Gastroesophageal sphincter (tissue), 4 donors: Measurements from ENCODE around the gene NME2. TPM values are rescaled to one million over a fixed set of nuclear protein-coding genes. Genes with fewer than 3 reads are reported as not detected.

ENCODE experiments used
- ATAC-seq: fragments of 150-250 bp; one replicate; pipeline ENCODE4 v1.9.1; 2016; ENCODE audit warnings: mild to moderate bottlenecking, moderate library complexity
- H3K27ac ChIP-seq, 4 donors: fragments of 200-600 bp; sonication (generic) in 3 of 4; 1 replicate in 3 of 4; 2 replicates in 1 of 4; pipeline ENCODE4 v1.5.1; 2016 to 2019
- H3K27me3 ChIP-seq: fragments of 200-600 bp; sonication (generic); one replicate; pipeline ENCODE4 v1.5.1; 2019
- H3K36me3 ChIP-seq, 2 donors: fragments of 200-600 bp; sonication (generic); one replicate each; pipeline ENCODE4 v1.5.1; 2019; ENCODE audit warnings: control low read depth in 1 of 2
- H3K4me1 ChIP-seq, 3 donors: fragments of 200-600 bp; sonication (generic); 1 replicate in 2 of 3; 2 replicates in 1 of 3; pipeline ENCODE4 v1.5.1; 2016 to 2019; ENCODE audit warnings: control low read depth in 2 of 3
- H3K4me3 ChIP-seq, 2 donors: fragments of 200-600 bp; sonication (generic); one replicate each; pipeline ENCODE4 v1.5.1; 2019; ENCODE audit warnings: mild to moderate bottlenecking in 1 of 2, moderate library complexity in 1 of 2
- H3K9me3 ChIP-seq, 3 donors: fragments of 200-600 bp; sonication (generic); one replicate each; pipeline ENCODE4 v1.5.1; 2017 to 2019; ENCODE audit warnings: control low read depth in 2 of 3
- CTCF ChIP-seq, 4 experiments: fragments of 200-600 bp in 2 of 4; fragments of 450-650 bp in 2 of 4; sonication (generic) in 1 of 4; IDR thresholded peaks; one replicate each; pipeline ENCODE4 v1.5.1; 2017 to 2019; ENCODE audit warnings: antibody characterized with exemption in 4 of 4, mild to moderate bottlenecking in 2 of 4, moderate library complexity in 2 of 4
- EP300 ChIP-seq: sonication (generic); formaldehyde crosslinking; IDR thresholded peaks from one replicate; pipeline ENCODE4 v1.6.1; 2017; ENCODE audit warnings: antibody characterized with exemption, mild to moderate bottlenecking
- POLR2A ChIP-seq, 2 donors: fragments of 450-650 bp; IDR thresholded peaks; one replicate each; pipeline ENCODE4 v1.6.1; 2017; ENCODE audit warnings: antibody characterized with exemption in 2 of 2, mild to moderate bottlenecking in 2 of 2, moderate library complexity in 1 of 2
- POLR2AphosphoS5 ChIP-seq: sonication (generic); formaldehyde crosslinking; IDR thresholded peaks from one replicate; pipeline ENCODE4 v1.6.1; 2017; ENCODE audit warnings: antibody characterized with exemption
- WGBS, 2 donors: methylation state at CpG; one replicate each; pipeline ENCODE4 v1.1.5; 2018; ENCODE audit warnings: low coverage in 1 of 2; 5-methylcytosine and 5-hydroxymethylcytosine counted together
- total RNA-seq, 4 donors: library from RNA; depleted of rRNA; stranded (reverse); fragments of >200 nt; gene quantifications; one replicate each; pipeline ENCODE4 v1.1.0, GENCODE V29; 2016

Gene NME2
- total RNA-seq, 4 donors from 2014 or later, result 321 to 410 (median 361) TPM

DNA sequence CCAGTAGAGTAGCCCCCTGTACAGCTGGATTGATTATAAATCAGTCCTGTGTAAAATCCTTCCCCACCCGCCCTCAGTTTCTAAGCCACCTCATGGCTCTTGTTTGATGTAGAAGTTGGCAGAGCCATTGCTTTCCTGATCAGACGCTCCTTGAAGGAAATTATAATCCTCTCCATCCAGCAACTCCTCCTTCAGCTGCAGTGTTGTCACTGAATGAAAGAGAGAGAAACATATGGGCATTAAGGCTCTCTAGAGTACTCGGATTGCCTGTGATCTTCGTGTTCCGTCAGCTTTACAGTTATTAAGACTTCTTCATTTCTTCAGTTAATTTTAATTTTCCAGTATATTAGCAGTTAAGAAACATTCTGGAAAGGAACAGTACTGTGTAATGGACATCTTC is 14.3 kb downstream of the NME2 start:
- WGBS, 2 donors, result 62 to 65% methylated on average over 4 to 5 of the region's 5 CpGs
- Histone ChIP-seq H3K4me1 (no peaks in the 10 kb centered on the region), H3K36me3 (peaks cover 0 to 68% of the 10 kb centered on the region in 2 donors), H3K4me3 (no peak overlapping the region), H3K9me3 (no peaks in the 10 kb centered on the region), H3K27ac (no peak overlapping the region), H3K27me3 (no peaks in the 10 kb centered on the region)
- TF ChIP-seq CTCF (IDR thresholded peaks at IDR 0.05), result no peak
- TF ChIP-seq EP300, result no peak
- no peak for TF ChIP-seq POLR2A (IDR thresholded peaks at IDR 0.05)
- TF ChIP-seq POLR2AphosphoS5, result no peak
- ATAC-seq, result no peak

DNA sequence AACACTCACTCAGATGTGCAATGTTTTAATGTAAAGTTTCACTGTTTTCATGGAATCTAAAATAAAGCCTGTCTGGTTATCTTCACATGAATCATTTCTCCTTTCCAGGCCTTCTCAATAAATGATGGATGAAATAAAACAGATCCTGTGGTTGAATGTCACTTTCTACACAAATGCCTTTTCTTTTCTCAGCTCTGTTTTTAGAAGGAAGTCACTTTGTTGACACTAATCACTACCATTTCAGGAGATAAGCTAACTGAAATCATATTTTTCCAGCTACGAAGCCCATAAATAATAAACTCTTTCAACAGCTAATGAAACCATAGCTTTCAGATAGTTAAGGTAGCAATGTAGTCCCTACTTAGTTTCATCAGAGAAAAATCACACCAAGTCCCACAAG is 17.9 kb downstream of the NME2 start:
- 22 to 29% methylated on average over 1 of the region's 1 CpG for WGBS, 2 donors
- Histone ChIP-seq H3K4me3 (no peak overlapping the region), H3K4me1 (no peaks in the 10 kb centered on the region), H3K27me3 (no peaks in the 10 kb centered on the region), H3K36me3 (peaks cover 0 to 92% of the 10 kb centered on the region in 2 donors), H3K9me3 (no peaks in the 10 kb centered on the region), H3K27ac (no peak overlapping the region)
- TF ChIP-seq EP300, result no peak
- ATAC-seq, result no peak

DNA sequence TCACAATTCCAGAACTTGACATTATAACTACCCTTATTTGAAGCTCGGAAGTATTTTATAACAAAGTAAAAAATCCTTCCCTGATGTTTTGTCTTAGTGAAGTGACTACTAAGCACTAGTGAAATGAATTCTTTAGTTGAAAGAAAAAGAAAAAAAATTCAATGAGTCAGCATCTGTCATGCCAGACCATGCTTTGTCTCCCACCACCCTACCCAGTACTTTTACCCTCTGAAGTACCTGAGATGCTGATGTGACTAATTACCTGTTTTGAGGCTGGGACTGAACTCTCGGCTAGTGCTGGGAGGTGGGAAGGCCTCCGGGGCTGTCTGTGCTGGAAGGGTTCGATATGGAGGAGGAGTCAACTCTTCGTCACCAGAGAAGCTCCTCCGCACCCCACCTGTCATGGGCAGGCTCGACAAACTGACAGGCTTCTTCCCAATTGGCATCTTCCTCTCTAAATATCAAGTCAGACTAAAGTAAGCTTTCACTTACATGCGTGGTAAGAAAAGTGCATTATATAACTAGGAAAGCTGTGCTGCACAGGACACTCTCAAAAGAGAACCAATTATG is 19.6 kb downstream of the NME2 start:
- Histone ChIP-seq H3K4me1 (peaks cover 0 to 6% (median 0%) of the 10 kb centered on the region in 3 donors), H3K4me3 (no peak overlapping the region), H3K9me3 (no peaks in the 10 kb centered on the region), H3K36me3 (peaks cover 0 to 97% of the 10 kb centered on the region in 2 donors), H3K27me3 (no peaks in the 10 kb centered on the region), H3K27ac (no peak overlapping the region)
- ATAC-seq, result no peak
- WGBS, 2 donors, result 79 to 85% methylated on average over 5 to 6 of the region's 8 CpGs
- no peak for TF ChIP-seq POLR2AphosphoS5
- TF ChIP-seq CTCF (IDR thresholded peaks at IDR 0.05), result no peak
- TF ChIP-seq EP300, result no peak
- no peak for TF ChIP-seq POLR2A (IDR thresholded peaks at IDR 0.05)

DNA sequence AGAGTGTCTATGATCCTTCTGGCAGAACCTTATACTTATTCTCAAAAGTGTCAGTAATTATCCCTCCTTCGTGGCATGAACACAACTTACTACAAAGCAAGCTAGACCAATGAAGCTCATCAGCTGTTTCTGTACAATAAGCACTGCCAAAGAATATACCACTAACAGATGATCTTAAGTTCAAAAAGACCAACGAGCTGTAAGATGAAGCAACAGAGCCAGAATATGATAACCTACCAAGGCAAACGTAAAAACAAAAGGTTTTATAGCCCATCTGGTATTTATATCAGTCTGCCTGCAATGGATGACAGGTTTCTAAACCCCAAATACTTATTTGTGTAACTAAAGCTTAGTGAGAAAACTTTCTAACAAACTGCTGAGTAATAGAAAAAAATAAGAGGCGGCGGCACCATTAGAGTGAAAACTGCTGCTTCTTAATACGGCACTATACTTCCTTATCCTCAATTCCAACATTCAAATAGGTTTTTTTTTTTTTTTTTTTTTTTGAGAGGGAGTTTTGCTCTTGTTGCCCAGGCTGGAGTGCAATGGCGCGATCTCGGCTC is 22.1 kb downstream of the NME2 start:
- H3K27ac ChIP-seq, result no peak overlapping the region
- H3K9me3 ChIP-seq, result no peaks in the 10 kb centered on the region
- no peak for TF ChIP-seq CTCF (IDR thresholded peaks at IDR 0.05)
- TF ChIP-seq POLR2AphosphoS5, result no peak
- no peak overlapping the region for H3K4me3 ChIP-seq
- H3K4me1 ChIP-seq, result peaks cover 0 to 6% (median 0%) of the 10 kb centered on the region in 3 donors
- H3K27me3 ChIP-seq, result no peaks in the 10 kb centered on the region
- no peak for ATAC-seq
- H3K36me3 ChIP-seq, result peaks cover 0 to 98% of the 10 kb centered on the region in 2 donors
- 67 to 73% methylated on average over 5 to 8 of the region's 9 CpGs for WGBS, 2 donors

GRCh38 chr17:51189162-51189561 is 23.0 kb downstream of the NME2 start:
- Histone ChIP-seq H3K36me3 (peaks cover 0 to 98% of the 10 kb centered on the region in 2 donors), H3K27ac (no peak overlapping the region), H3K4me3 (no peak overlapping the region), H3K27me3 (no peaks in the 10 kb centered on the region), H3K9me3 (no peaks in the 10 kb centered on the region), H3K4me1 (peaks cover 0 to 6% (median 0%) of the 10 kb centered on the region in 3 donors)
- TF ChIP-seq POLR2AphosphoS5 (no peak), POLR2A (IDR thresholded peaks at IDR 0.05) (no peak), CTCF (IDR thresholded peaks at IDR 0.05) (no peak), EP300 (no peak)
- no peak for ATAC-seq
